ENCODE measurements around the gene IPO8. TPM values are rescaled to one million over a fixed set of nuclear protein-coding genes. Genes with fewer than 3 reads are reported as not detected.

IPO8 gene
- 10 to 100 TPM; 47.2 to 52.7 (median 51.9) TPM for total RNA-seq

DNA sequence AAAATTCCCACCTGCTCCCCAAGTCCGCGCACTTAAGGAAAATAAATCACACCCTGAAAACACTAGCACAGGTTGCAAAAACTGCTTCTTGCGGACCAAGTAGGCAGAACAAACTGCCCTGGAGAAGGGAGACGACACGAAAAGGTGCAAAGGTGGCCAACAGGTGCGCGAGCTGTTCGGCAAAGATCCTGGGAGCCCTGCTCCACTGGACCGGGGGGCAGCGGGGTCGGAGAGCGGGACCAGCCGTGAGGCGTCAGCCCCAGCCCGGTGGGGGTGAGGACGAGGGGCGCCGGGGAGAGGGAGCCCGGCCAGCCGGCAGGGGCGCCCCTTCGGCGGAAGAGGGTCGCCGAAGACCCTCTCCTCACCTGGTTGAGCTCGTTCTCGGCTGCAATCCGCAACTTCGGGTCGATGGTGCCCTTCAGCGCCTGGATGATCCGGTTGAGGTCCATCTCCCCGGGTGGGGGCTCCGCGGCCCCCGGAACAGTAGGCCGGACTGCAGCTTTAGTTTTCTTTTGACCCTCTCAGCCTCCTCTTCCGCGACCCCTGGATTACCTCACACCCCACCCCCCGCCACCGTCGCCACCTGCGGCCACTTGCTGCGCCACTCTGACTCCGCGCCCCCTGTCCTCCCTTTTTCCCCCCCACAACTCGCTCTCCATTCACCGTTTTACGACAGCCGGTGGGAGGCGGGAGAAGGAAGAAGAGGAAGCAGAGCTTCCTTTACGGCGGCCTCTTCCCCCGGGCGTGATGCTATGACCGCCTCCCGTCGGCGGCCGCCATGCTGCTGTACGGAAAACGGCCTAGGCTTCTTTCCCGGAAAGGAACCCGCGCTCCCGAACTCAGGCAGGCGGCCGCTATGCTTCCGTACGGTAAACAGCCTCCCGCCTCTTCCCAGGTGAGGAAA, at the start of gene IPO8:
IPO8 (minus strand) TSS at position 671 of the 904 bp plus-strand sequence; CDS start at position 449, 222 bp downstream.
- Mint-ChIP-seq H3K9me3 (no peaks in the 10 kb centered on the region), H3K36me3 (ENCODE audit: insufficient read depth) (no peaks in the 10 kb centered on the region), H3K4me3 (peak within 1 kb of the TSS; percentile 96), H3K4me1 (ENCODE audit: low read depth) (peaks cover 40% of the 10 kb centered on the region), H3K27me3 (ENCODE audit: low read depth) (no peaks in the 10 kb centered on the region)
- peak; percentile 92 for ATAC-seq
- peak; percentile 83 for DNase-seq

GRCh38 chr12:30744321-30744720, 48.7 kb upstream of the IPO8 start:
- peaks cover 28% of the 10 kb centered on the region for H3K36me3 Mint-ChIP-seq (ENCODE audit: insufficient read depth)
- ATAC-seq (no peak), DNase-seq (no peak)
- no peak overlapping the region for H3K4me3 Mint-ChIP-seq
- H3K9me3 Mint-ChIP-seq = no peaks in the 10 kb centered on the region
- H3K4me1 Mint-ChIP-seq (ENCODE audit: low read depth) = peaks cover 13% of the 10 kb centered on the region
- no peaks in the 10 kb centered on the region for H3K27me3 Mint-ChIP-seq (ENCODE audit: low read depth)

DNA sequence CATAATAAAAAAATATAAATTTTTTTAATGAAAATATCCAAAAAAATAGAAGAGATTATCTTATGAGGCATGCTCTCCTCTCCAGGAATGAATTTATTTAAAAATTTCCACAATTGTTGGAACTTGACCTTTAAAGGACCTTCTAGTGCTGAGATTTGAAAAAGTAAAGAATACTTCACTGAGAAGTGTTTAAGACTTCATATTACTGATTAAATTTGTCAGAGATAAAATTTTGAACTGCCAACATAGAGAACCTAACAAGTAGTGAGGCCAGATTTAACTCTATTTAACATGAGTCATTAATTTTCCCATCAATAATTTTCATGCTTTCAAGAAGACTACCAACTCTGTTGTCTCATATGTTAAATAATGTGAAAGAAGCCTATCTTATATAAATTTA, 44.6 kb upstream of the IPO8 start:
- peaks cover 24% of the 10 kb centered on the region for H3K36me3 Mint-ChIP-seq (ENCODE audit: insufficient read depth)
- H3K4me3 Mint-ChIP-seq = no peak overlapping the region
- H3K9me3 Mint-ChIP-seq = no peaks in the 10 kb centered on the region
- ATAC-seq = no peak
- DNase-seq = no peak
- H3K27me3 Mint-ChIP-seq (ENCODE audit: low read depth) = no peaks in the 10 kb centered on the region
- peaks cover 2% of the 10 kb centered on the region for H3K4me1 Mint-ChIP-seq (ENCODE audit: low read depth)

DNA sequence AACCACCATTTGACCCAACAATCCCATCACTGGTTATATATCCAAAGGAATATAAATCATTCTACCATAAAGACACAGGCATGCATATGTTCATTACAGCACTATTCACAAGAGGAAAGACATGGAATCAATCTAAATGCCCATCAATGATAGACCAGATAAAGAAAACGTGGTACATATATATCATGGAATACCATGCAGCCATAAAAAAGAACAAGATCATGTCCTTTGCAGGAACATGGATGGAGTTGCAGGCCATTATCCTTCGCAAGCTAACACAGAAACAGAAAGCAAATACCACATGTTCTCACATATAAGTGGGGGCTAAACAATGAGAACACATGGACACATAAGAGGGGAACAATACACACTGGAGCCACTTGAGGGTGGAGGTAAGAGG, 43.4 kb upstream of the IPO8 start:
- peaks cover 2% of the 10 kb centered on the region for H3K4me1 Mint-ChIP-seq (ENCODE audit: low read depth)
- peaks cover 30% of the 10 kb centered on the region for H3K36me3 Mint-ChIP-seq (ENCODE audit: insufficient read depth)
- no peaks in the 10 kb centered on the region for H3K9me3 Mint-ChIP-seq
- ATAC-seq (no peak), DNase-seq (no peak)
- H3K27me3 Mint-ChIP-seq (ENCODE audit: low read depth) = no peaks in the 10 kb centered on the region
- H3K4me3 Mint-ChIP-seq = no peak overlapping the region

DNA sequence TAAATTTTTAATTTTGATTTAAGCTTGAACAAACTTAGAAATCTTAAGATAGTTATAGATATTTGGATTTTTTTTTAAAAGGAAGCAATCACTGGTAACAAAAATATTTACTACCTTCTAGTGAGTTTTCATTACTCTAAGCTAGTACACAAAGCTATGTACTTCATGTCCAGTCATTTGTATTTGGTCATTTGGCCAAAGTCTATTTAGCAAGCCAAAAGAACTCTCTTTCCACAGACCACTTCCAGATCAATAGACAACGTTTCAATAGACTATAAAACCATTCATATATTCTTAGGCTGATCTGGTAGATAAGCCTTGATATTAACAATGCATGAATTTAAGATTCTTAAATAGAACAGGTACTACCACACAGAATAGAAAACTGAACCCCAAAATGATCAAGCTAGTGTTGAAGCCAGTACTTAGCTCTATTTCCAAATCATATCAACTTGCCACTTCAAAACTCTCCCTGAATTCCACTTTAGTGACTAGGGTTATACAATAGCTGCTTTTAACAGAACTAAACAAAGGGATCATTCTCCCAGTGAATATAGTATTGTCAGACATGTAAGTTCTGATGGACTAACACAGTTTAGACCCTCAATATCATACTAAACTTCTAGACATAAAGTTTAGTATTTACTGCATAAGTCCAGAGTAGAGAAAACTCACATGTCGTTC, 37.4 kb upstream of the IPO8 start:
- H3K9me3 Mint-ChIP-seq = no peaks in the 10 kb centered on the region
- H3K27me3 Mint-ChIP-seq (ENCODE audit: low read depth) = no peaks in the 10 kb centered on the region
- ATAC-seq = no peak
- DNase-seq = no peak
- peaks cover 36% of the 10 kb centered on the region for H3K36me3 Mint-ChIP-seq (ENCODE audit: insufficient read depth)
- H3K4me3 Mint-ChIP-seq = no peak overlapping the region
- no peaks in the 10 kb centered on the region for H3K4me1 Mint-ChIP-seq (ENCODE audit: low read depth)

GRCh38 chr12:30730011-30730410, 34.3 kb upstream of the IPO8 start:
- Mint-ChIP-seq H3K4me1 (ENCODE audit: low read depth) (no peaks in the 10 kb centered on the region), H3K9me3 (no peaks in the 10 kb centered on the region), H3K27me3 (ENCODE audit: low read depth) (no peaks in the 10 kb centered on the region), H3K4me3 (no peak overlapping the region), H3K36me3 (ENCODE audit: insufficient read depth) (peaks cover 35% of the 10 kb centered on the region)
- no peak for DNase-seq
- no peak for ATAC-seq

- no peaks in the 10 kb centered on the region for H3K9me3 Mint-ChIP-seq
- ATAC-seq (no peak), DNase-seq (no peak)
- H3K36me3 Mint-ChIP-seq (ENCODE audit: insufficient read depth) = peaks cover 31% of the 10 kb centered on the region
- no peaks in the 10 kb centered on the region for H3K27me3 Mint-ChIP-seq (ENCODE audit: low read depth)
- no peak overlapping the region for H3K4me3 Mint-ChIP-seq
- H3K4me1 Mint-ChIP-seq (ENCODE audit: low read depth) = no peaks in the 10 kb centered on the region
Measured at GRCh38 chr12:30729547-30729946, 33.9 kb upstream of the IPO8 start.

- H3K9me3 Mint-ChIP-seq = no peaks in the 10 kb centered on the region
- H3K27me3 Mint-ChIP-seq (ENCODE audit: low read depth) = no peaks in the 10 kb centered on the region
- peaks cover 36% of the 10 kb centered on the region for H3K36me3 Mint-ChIP-seq (ENCODE audit: insufficient read depth)
- ATAC-seq = no peak
- H3K4me1 Mint-ChIP-seq (ENCODE audit: low read depth) = no peaks in the 10 kb centered on the region
- no peak overlapping the region for H3K4me3 Mint-ChIP-seq
- no peak for DNase-seq
Measured at GRCh38 chr12:30726647-30727046, 31.0 kb upstream of the IPO8 start.

DNA sequence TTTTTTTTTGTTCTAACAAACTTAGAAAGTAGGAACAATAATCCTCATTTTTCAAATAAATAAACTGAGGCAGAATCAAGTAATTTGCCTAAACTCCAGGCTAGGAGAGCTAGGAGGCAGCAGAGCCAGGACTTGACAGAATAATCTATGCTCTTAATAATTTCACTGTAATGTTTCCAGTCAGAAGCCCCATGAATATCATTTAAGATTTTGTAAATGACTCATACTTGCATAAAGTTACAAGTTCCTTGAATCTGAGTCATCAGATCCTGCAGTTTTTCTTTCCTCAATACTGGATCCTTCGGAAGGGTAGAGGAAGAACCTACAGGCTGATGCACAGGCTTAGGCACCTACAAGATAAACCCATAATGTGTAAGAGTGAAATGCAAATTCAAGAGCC, 30.1 kb upstream of the IPO8 start:
- peaks cover 39% of the 10 kb centered on the region for H3K36me3 Mint-ChIP-seq (ENCODE audit: insufficient read depth)
- no peaks in the 10 kb centered on the region for H3K27me3 Mint-ChIP-seq (ENCODE audit: low read depth)
- DNase-seq (no peak), ATAC-seq (no peak)
- H3K9me3 Mint-ChIP-seq = no peaks in the 10 kb centered on the region
- no peaks in the 10 kb centered on the region for H3K4me1 Mint-ChIP-seq (ENCODE audit: low read depth)
- H3K4me3 Mint-ChIP-seq = no peak overlapping the region

- Mint-ChIP-seq H3K36me3 (ENCODE audit: insufficient read depth) (peaks cover 43% of the 10 kb centered on the region), H3K4me3 (no peak overlapping the region), H3K9me3 (no peaks in the 10 kb centered on the region), H3K27me3 (ENCODE audit: low read depth) (no peaks in the 10 kb centered on the region), H3K4me1 (ENCODE audit: low read depth) (no peaks in the 10 kb centered on the region)
- no peak for ATAC-seq
- DNase-seq = no peak
Measured at GRCh38 chr12:30719060-30719459, 23.4 kb upstream of the IPO8 start.

DNA sequence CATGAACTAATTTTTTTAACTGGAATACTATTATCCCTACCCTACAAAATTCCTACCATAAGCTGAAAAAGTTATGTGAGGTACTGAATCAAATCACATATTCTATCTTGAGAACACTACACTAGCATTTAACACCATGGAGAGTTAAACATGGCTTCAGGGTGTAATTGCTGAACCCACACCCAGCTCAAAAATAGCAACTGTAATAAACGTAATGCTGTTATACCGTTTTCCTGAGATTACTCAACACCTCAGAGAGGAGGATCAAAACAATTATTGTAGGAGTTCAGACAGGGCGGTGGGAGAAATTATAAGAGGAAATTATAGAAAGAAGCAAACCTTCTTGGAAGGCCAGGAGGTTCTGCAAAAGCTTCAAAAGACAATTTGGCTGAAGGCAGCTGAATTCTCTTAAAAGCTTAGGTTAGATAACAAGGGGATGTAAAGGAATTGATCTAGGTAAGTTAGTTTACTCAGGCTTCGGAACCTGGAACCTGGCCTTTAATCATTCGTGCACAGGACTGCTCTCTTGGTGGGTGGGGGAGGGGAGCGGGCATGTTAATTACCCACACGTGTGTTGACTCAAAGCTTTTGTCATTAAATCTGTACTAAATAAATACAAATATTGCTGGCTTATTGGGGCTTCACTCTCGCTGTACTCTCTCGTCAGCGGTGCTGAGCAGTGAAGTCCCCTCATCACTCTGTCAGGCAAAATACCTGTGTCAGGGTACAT, 12.1 kb upstream of the IPO8 start:
- Mint-ChIP-seq H3K9me3 (no peaks in the 10 kb centered on the region), H3K4me1 (ENCODE audit: low read depth) (no peaks in the 10 kb centered on the region), H3K27me3 (ENCODE audit: low read depth) (no peaks in the 10 kb centered on the region), H3K4me3 (no peak overlapping the region), H3K36me3 (ENCODE audit: insufficient read depth) (peaks cover 16% of the 10 kb centered on the region)
- DNase-seq (no peak), ATAC-seq (no peak)

- ATAC-seq (no peak), DNase-seq (no peak)
- H3K4me3 Mint-ChIP-seq = no peak overlapping the region
- H3K27me3 Mint-ChIP-seq (ENCODE audit: low read depth) = no peaks in the 10 kb centered on the region
- H3K36me3 Mint-ChIP-seq (ENCODE audit: insufficient read depth) = peaks cover 13% of the 10 kb centered on the region
- H3K9me3 Mint-ChIP-seq = no peaks in the 10 kb centered on the region
- no peaks in the 10 kb centered on the region for H3K4me1 Mint-ChIP-seq (ENCODE audit: low read depth)
Measured at GRCh38 chr12:30706476-30706875, 10.8 kb upstream of the IPO8 start.

DNA sequence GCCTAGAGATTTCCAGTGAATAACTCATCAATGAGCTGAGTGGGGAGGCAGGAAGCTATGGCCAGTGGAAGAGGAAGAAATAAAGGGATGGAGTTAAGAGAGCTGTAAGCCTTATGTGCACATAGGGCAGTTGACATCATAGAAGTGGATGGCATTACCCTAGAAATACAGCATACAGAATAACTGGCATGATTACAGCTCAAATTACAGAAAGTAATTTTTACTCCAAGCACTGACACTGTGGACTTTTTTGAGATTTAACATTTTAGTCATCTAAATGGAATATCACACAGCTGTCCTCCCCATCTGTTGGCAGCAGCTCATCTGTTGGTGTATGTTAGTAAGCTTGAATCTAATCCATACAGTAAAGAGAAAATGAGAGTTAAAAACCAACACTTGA, 5.4 kb upstream of the IPO8 start:
- no peaks in the 10 kb centered on the region for H3K27me3 Mint-ChIP-seq (ENCODE audit: low read depth)
- H3K36me3 Mint-ChIP-seq (ENCODE audit: insufficient read depth) = no peaks in the 10 kb centered on the region
- H3K4me1 Mint-ChIP-seq (ENCODE audit: low read depth) = peaks cover 5% of the 10 kb centered on the region

DNA sequence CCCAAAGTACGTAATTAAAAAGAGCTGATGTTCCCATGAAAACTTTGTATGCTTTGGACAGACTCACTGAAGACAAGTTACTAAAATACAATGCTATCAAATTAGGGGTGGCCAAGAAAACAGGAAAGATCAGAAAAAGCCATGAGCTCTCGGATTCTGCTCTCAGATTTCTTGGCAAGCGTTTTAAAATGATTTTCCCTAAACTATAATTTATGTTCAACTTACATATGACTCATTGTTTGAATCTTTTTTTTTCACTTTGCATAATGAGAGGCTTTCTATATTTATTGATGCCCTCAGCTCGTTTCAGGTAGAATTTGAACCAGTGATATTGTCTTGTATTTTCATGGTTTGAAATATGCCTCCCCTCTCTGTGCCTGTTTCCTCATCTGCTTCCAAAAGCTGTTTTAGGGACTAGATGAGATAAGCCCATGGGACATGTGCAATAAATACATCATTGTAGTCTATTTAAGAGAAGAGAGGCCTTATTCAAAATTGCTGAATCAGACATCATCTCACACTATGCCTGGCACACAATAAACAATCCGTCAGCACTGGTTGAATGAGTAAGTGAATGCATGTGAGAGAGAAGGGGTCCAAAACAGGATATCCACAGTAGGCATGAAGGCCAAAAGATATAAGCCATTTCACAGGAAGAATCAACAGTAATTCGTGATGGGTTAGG, 4.7 kb upstream of the IPO8 start:
- DNase-seq (no peak), ATAC-seq (no peak)
- no peak overlapping the region for H3K4me3 Mint-ChIP-seq
- no peaks in the 10 kb centered on the region for H3K36me3 Mint-ChIP-seq (ENCODE audit: insufficient read depth)
- H3K9me3 Mint-ChIP-seq = no peaks in the 10 kb centered on the region
- no peaks in the 10 kb centered on the region for H3K27me3 Mint-ChIP-seq (ENCODE audit: low read depth)
- H3K4me1 Mint-ChIP-seq (ENCODE audit: low read depth) = peaks cover 7% of the 10 kb centered on the region

More for the DNA sequence above, 5.4 kb upstream of the IPO8 start:
- H3K9me3 Mint-ChIP-seq = no peaks in the 10 kb centered on the region
- ATAC-seq (no peak), DNase-seq (no peak)
- no peak overlapping the region for H3K4me3 Mint-ChIP-seq
